ENCODE results near the gene CCSER2.

CCSER2 gene

GRCh38 chr10:84548869-84549268 is 220.5 kb downstream of the CCSER2 start:
- DNase-seq (ENCODE audit: low read depth in 2 of 2), result no peak

GRCh38 chr10:84549368-84550165 is 221.2 kb downstream of the CCSER2 start:
- DNase-seq (ENCODE audit: low read depth in 2 of 2), result no peak

- no peak for DNase-seq (ENCODE audit: low read depth in 2 of 2)
These were observed 222.5 kb downstream of the CCSER2 start for GRCh38 chr10:84550756-84551436.

GRCh38 chr10:84551437-84552120 is 223.2 kb downstream of the CCSER2 start:
- DNase-seq (ENCODE audit: low read depth in 2 of 2), result no peak

GRCh38 chr10:84552478-84552877 is 224.1 kb downstream of the CCSER2 start:
- DNase-seq (ENCODE audit: low read depth in 2 of 2), result no peak

GRCh38 chr10:84562592-84562991 is 234.2 kb downstream of the CCSER2 start:
- no peak for DNase-seq (ENCODE audit: low read depth in 2 of 2)

- no peak for DNase-seq (ENCODE audit: low read depth in 2 of 2)
These were observed 235.0 kb downstream of the CCSER2 start for GRCh38 chr10:84563355-84563754.

GRCh38 chr10:84563868-84564267 is 235.5 kb downstream of the CCSER2 start:
- DNase-seq (ENCODE audit: low read depth in 2 of 2), result no peak

- DNase-seq (ENCODE audit: low read depth in 2 of 2), result no peak
These were observed 237.6 kb downstream of the CCSER2 start for GRCh38 chr10:84565881-84566582.

GRCh38 chr10:84567133-84567532 is 238.7 kb downstream of the CCSER2 start:
- no peak for DNase-seq (ENCODE audit: low read depth in 2 of 2)
